Measurements from ENCODE around the gene MEN1.

Gene MEN1

GRCh38 chr11:64854157-64854533, 43.8 kb upstream of the MEN1 start:
- TF ChIP-seq TAF1 (IDR thresholded peaks at IDR 0.05; ENCODE audit: low read depth, low read length) (no peak), POLR2AphosphoS5 (IDR thresholded peaks at IDR 0.05; ENCODE audit: low read depth, low read length) (no peak), POU2F2 (IDR thresholded peaks at IDR 0.05; ENCODE audit: low read depth, low read length) (no peak), POLR2A (IDR thresholded peaks at IDR 0.05; ENCODE audit: low read depth, low read length) (no peak), PAX5 (IDR thresholded peaks at IDR 0.05; ENCODE audit: insufficient read depth, low read length, severe bottlenecking) (no peak), SPI1 (IDR thresholded peaks at IDR 0.05; ENCODE audit: low read depth, low read length) (no peak)
- DNase-seq (ENCODE audit: insufficient read length, low spot score), result no peak
- FAIRE-seq, result no peak

- FAIRE-seq, result no peak
- no peak for DNase-seq (ENCODE audit: insufficient read length, low spot score)
- TF ChIP-seq POLR2AphosphoS5 (IDR thresholded peaks at IDR 0.05; ENCODE audit: low read depth, low read length) (peak; percentile 15; the same call in 1 of the 2 replicates), PAX5 (IDR thresholded peaks at IDR 0.05; ENCODE audit: insufficient read depth, low read length, severe bottlenecking) (no peak)
Observed at GRCh38 chr11:64853709-64854108, 43.4 kb upstream of the MEN1 start.

- FAIRE-seq (peak; percentile 50), DNase-seq (ENCODE audit: insufficient read length, low spot score) (no peak)
- TF ChIP-seq POLR2A (IDR thresholded peaks at IDR 0.05; ENCODE audit: low read depth, low read length), result peak; percentile 32; the same call in 1 of the 2 replicates
- TF ChIP-seq POU2F2 (IDR thresholded peaks at IDR 0.05; ENCODE audit: low read depth, low read length), result 0 out of 2 replicates have a peak, but pooled peaks have one; percentile 45
- TF ChIP-seq PAX5 (IDR thresholded peaks at IDR 0.05; ENCODE audit: insufficient read depth, low read length, severe bottlenecking), result no peak
- no peak for TF ChIP-seq TAF1 (IDR thresholded peaks at IDR 0.05; ENCODE audit: low read depth, low read length)
- TF ChIP-seq SPI1 (IDR thresholded peaks at IDR 0.05; ENCODE audit: low read depth, low read length), result peak; percentile 38; the same call in 1 of the 2 replicates
Observed at GRCh38 chr11:64852804-64853509, 42.6 kb upstream of the MEN1 start.

GRCh38 chr11:64851831-64852351, 41.5 kb upstream of the MEN1 start:
- DNase-seq (ENCODE audit: insufficient read length, low spot score) (no peak), FAIRE-seq (peak; percentile 82)
- no peak for TF ChIP-seq PAX5 (IDR thresholded peaks at IDR 0.05; ENCODE audit: insufficient read depth, low read length, severe bottlenecking)
- peak; percentile 41; the same call in 1 of the 2 replicates for TF ChIP-seq POU2F2 (IDR thresholded peaks at IDR 0.05; ENCODE audit: low read depth, low read length)
- peak; percentile 64 for TF ChIP-seq POLR2A (IDR thresholded peaks at IDR 0.05; ENCODE audit: low read depth, low read length)
- peak; percentile 71 for TF ChIP-seq POLR2AphosphoS5 (IDR thresholded peaks at IDR 0.05; ENCODE audit: low read depth, low read length)

- FAIRE-seq, result peak; percentile 93
- peak; percentile 82 for DNase-seq (ENCODE audit: insufficient read length, low spot score)
Observed at GRCh38 chr11:64850979-64851567, 40.7 kb upstream of the MEN1 start.

GRCh38 chr11:64849598-64850356, 39.4 kb upstream of the MEN1 start:
- no peak for FAIRE-seq
- no peak for DNase-seq (ENCODE audit: insufficient read length, low spot score)
- peak; percentile 32; the same call in 1 of the 2 replicates for TF ChIP-seq POLR2A (IDR thresholded peaks at IDR 0.05; ENCODE audit: low read depth, low read length)
- no peak for TF ChIP-seq POU2F2 (IDR thresholded peaks at IDR 0.05; ENCODE audit: low read depth, low read length)
- TF ChIP-seq TAF1 (IDR thresholded peaks at IDR 0.05; ENCODE audit: low read depth, low read length), result no peak
- peak; percentile 55; the same call in 1 of the 2 replicates for TF ChIP-seq POLR2AphosphoS5 (IDR thresholded peaks at IDR 0.05; ENCODE audit: low read depth, low read length)

More at GRCh38 chr11:64850979-64851567, 40.7 kb upstream of the MEN1 start:
- TF ChIP-seq SPI1 (IDR thresholded peaks at IDR 0.05; ENCODE audit: low read depth, low read length), result peak; percentile 73
- TF ChIP-seq POLR2A (IDR thresholded peaks at IDR 0.05; ENCODE audit: low read depth, low read length), result peak; percentile 57
- TF ChIP-seq PAX5 (IDR thresholded peaks at IDR 0.05; ENCODE audit: insufficient read depth, low read length, severe bottlenecking), result peak; percentile 37
- TF ChIP-seq POLR2AphosphoS5 (IDR thresholded peaks at IDR 0.05; ENCODE audit: low read depth, low read length), result peak; percentile 78
- TF ChIP-seq TAF1 (IDR thresholded peaks at IDR 0.05; ENCODE audit: low read depth, low read length), result 0 out of 2 replicates have a peak, but pooled peaks have one; percentile 7
- TF ChIP-seq POU2F2 (IDR thresholded peaks at IDR 0.05; ENCODE audit: low read depth, low read length), result peak; percentile 40; the same call in 1 of the 2 replicates

- FAIRE-seq (peak; percentile 67), DNase-seq (ENCODE audit: insufficient read length, low spot score) (no peak)
- TF ChIP-seq SPI1 (IDR thresholded peaks at IDR 0.05; ENCODE audit: low read depth, low read length), result peak; percentile 73
- no peak for TF ChIP-seq PAX5 (IDR thresholded peaks at IDR 0.05; ENCODE audit: insufficient read depth, low read length, severe bottlenecking)
Observed at GRCh38 chr11:64848826-64849597, 38.7 kb upstream of the MEN1 start.

GRCh38 chr11:64848214-64848825, 38.0 kb upstream of the MEN1 start:
- FAIRE-seq (peak; percentile 35), DNase-seq (ENCODE audit: insufficient read length, low spot score) (no peak)
- TF ChIP-seq POU2F2 (IDR thresholded peaks at IDR 0.05; ENCODE audit: low read depth, low read length) (no peak), SPI1 (IDR thresholded peaks at IDR 0.05; ENCODE audit: low read depth, low read length) (no peak), POLR2AphosphoS5 (IDR thresholded peaks at IDR 0.05; ENCODE audit: low read depth, low read length) (no peak), POLR2A (IDR thresholded peaks at IDR 0.05; ENCODE audit: low read depth, low read length) (no peak), PAX5 (IDR thresholded peaks at IDR 0.05; ENCODE audit: insufficient read depth, low read length, severe bottlenecking) (no peak), TAF1 (IDR thresholded peaks at IDR 0.05; ENCODE audit: low read depth, low read length) (no peak)
